SK-N-SH treated with all-trans-retinoic acid at 6 μM for 48 hours (cell line): ENCODE measurements around the gene B3GLCT.

Source experiments
- ARNTL ChIP-seq: fragments of 450-650 bp; formaldehyde crosslinking; IDR thresholded peaks from 2 replicates; pipeline ENCODE4 v1.5.0; 2020; ENCODE audit warnings: low read depth, mild to moderate bottlenecking, moderate library complexity, borderline replicate concordance
- BACH2 ChIP-seq: fragments of 250-450 bp; sonication (Bioruptor Pico); IDR thresholded peaks from 2 replicates; pipeline ENCODE4 v1.9.0; 2021; ENCODE audit warnings: mild to moderate bottlenecking, borderline replicate concordance
- GLIS3 ChIP-seq: fragments of 250-450 bp; sonication (Bioruptor Pico); IDR thresholded peaks from 2 replicates; pipeline ENCODE4 v1.5.0; 2020; ENCODE audit warnings: mild to moderate bottlenecking, moderate library complexity
- OSR1 ChIP-seq: fragments of 250-450 bp; sonication (Bioruptor Pico); IDR thresholded peaks from 2 replicates; pipeline ENCODE4 v1.8.0; 2022; ENCODE audit warnings: moderate library complexity, mild to moderate bottlenecking, inconsistent platforms
- RARB ChIP-seq: fragments of 250-450 bp; sonication (Bioruptor Pico); IDR thresholded peaks from 2 replicates; pipeline ENCODE4 v1.8.0; 2021; ENCODE audit warnings: mild to moderate bottlenecking, moderate library complexity
- TOX ChIP-seq: fragments of 250-450 bp; sonication (Bioruptor Pico); IDR thresholded peaks from 2 replicates; pipeline ENCODE4 v1.8.0; 2021; ENCODE audit warnings: mild to moderate bottlenecking, moderate library complexity, borderline replicate concordance
- ZFP3 ChIP-seq: fragments of 250-450 bp; sonication (Bioruptor Pico); IDR thresholded peaks from 2 replicates; pipeline ENCODE4 v1.5.0; 2020; ENCODE audit warnings: mild to moderate bottlenecking, moderate library complexity
- TF ChIP-seq, protein P1 (sequence below): fragments of 250-450 bp; sonication (Bioruptor Pico); IDR thresholded peaks from 2 replicates; pipeline ENCODE4 v1.8.0; 2020; ENCODE audit warnings: mild to moderate bottlenecking, moderate library complexity, borderline replicate concordance
- TF ChIP-seq, protein P2 (sequence below): fragments of 250-450 bp; sonication (Bioruptor Pico); IDR thresholded peaks from 2 replicates; pipeline ENCODE4 v1.5.1; 2020; ENCODE audit warnings: low read depth, mild to moderate bottlenecking, moderate library complexity

DNA sequence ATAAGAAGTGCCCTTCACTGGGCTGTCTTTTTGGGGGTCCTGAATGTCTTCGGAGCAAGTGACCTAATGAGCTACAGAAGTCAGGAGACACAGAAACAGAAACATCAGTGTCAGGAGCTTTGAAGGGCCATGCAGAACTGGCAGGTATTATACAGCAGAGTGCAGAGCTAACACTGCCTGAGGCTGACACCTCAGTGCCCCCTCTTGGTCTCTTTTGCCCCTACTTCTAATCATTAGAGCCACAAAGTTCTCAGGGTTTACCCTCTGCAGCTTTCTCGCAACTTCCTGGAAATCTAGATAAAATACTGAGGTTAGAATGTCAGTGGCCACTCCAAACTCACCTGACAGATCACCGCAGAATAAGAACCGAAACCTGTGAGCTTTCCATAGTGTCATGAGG, 172.7 kb downstream of the B3GLCT start:
- TF ChIP-seq, protein P1, sequence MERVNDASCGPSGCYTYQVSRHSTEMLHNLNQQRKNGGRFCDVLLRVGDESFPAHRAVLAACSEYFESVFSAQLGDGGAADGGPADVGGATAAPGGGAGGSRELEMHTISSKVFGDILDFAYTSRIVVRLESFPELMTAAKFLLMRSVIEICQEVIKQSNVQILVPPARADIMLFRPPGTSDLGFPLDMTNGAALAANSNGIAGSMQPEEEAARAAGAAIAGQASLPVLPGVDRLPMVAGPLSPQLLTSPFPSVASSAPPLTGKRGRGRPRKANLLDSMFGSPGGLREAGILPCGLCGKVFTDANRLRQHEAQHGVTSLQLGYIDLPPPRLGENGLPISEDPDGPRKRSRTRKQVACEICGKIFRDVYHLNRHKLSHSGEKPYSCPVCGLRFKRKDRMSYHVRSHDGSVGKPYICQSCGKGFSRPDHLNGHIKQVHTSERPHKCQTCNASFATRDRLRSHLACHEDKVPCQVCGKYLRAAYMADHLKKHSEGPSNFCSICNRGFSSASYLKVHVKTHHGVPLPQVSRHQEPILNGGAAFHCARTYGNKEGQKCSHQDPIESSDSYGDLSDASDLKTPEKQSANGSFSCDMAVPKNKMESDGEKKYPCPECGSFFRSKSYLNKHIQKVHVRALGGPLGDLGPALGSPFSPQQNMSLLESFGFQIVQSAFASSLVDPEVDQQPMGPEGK (CRISPR knock-in tag), result no peak
- TF ChIP-seq ARNTL (no peak), TOX (CRISPR knock-in tag) (no peak), GLIS3 (CRISPR knock-in tag) (no peak), BACH2 (CRISPR knock-in tag) (no peak), RARB (CRISPR knock-in tag) (no peak), ZFP3 (CRISPR knock-in tag) (no peak), OSR1 (CRISPR knock-in tag) (no peak)
- TF ChIP-seq, protein P2, sequence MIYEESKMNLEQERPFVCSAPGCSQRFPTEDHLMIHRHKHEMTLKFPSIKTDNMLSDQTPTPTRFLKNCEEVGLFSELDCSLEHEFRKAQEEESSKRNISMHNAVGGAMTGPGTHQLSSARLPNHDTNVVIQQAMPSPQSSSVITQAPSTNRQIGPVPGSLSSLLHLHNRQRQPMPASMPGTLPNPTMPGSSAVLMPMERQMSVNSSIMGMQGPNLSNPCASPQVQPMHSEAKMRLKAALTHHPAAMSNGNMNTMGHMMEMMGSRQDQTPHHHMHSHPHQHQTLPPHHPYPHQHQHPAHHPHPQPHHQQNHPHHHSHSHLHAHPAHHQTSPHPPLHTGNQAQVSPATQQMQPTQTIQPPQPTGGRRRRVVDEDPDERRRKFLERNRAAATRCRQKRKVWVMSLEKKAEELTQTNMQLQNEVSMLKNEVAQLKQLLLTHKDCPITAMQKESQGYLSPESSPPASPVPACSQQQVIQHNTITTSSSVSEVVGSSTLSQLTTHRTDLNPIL (CRISPR knock-in tag), result no peak
